HG03095 (cell line): ENCODE measurements around the gene PKP1.

Source experiments
- ATAC-seq: cut with Tn5 transposase; IDR thresholded peaks from one replicate; pipeline ENCODE4 v1.9.1; 2021; ENCODE audit warnings: moderate library complexity; ENCODE audit not compliant: unreplicated experiment

Gene PKP1

GRCh38 chr1:201304126-201304525 is 20.8 kb downstream of the PKP1 start:
- ATAC-seq = no peak

- ATAC-seq = no peak
Observed at GRCh38 chr1:201305815-201306214, 22.5 kb downstream of the PKP1 start.

GRCh38 chr1:201307231-201307630 is 23.9 kb downstream of the PKP1 start:
- ATAC-seq = no peak

GRCh38 chr1:201307760-201308499 is 24.6 kb downstream of the PKP1 start:
- ATAC-seq = no peak

GRCh38 chr1:201309416-201309815 is 26.1 kb downstream of the PKP1 start:
- no peak for ATAC-seq

- ATAC-seq = no peak
Observed at GRCh38 chr1:201310251-201310985, 27.1 kb downstream of the PKP1 start.

- no peak for ATAC-seq
Observed at GRCh38 chr1:201310986-201311355, 27.7 kb downstream of the PKP1 start.

GRCh38 chr1:201311356-201312011 is 28.2 kb downstream of the PKP1 start:
- no peak for ATAC-seq

GRCh38 chr1:201312298-201312697 is 29.0 kb downstream of the PKP1 start:
- no peak for ATAC-seq

- no peak for ATAC-seq
Observed at GRCh38 chr1:201313086-201313485, 29.8 kb downstream of the PKP1 start.

- ATAC-seq = no peak
Observed at GRCh38 chr1:201316556-201316955, 33.2 kb downstream of the PKP1 start.

GRCh38 chr1:201317551-201317950 is 34.2 kb downstream of the PKP1 start:
- no peak for ATAC-seq

GRCh38 chr1:201318504-201319340 is 35.4 kb downstream of the PKP1 start:
- no peak for ATAC-seq

GRCh38 chr1:201319631-201320030 is 36.3 kb downstream of the PKP1 start:
- ATAC-seq = no peak

- ATAC-seq = no peak
Observed at GRCh38 chr1:201320168-201320788, 37.0 kb downstream of the PKP1 start.

- ATAC-seq = no peak
Observed at GRCh38 chr1:201321826-201322390, 38.6 kb downstream of the PKP1 start.

GRCh38 chr1:201322653-201323510 is 39.6 kb downstream of the PKP1 start:
- no peak for ATAC-seq

- no peak for ATAC-seq
Observed at GRCh38 chr1:201324306-201324705, 41.0 kb downstream of the PKP1 start.
